Loucy (cell line): Measurements from ENCODE around the gene DBNDD1.

Source experiments
- EZH2phosphoT487 ChIP-seq: fragments of 200-600 bp; IDR thresholded peaks from 2 replicates; pipeline ENCODE4 v1.6.1; 2018; ENCODE audit warnings: antibody characterized with exemption, mild to moderate bottlenecking, moderate library complexity, borderline replicate concordance
- TF ChIP-seq, protein P1 (sequence below): fragments of 200-600 bp; sonication (generic); conservative IDR thresholded peaks from 2 replicates; pipeline ENCODE4 v1.5.1; 2014; ENCODE audit warnings: mild to moderate bottlenecking, antibody characterized with exemption, low read length

DNA sequence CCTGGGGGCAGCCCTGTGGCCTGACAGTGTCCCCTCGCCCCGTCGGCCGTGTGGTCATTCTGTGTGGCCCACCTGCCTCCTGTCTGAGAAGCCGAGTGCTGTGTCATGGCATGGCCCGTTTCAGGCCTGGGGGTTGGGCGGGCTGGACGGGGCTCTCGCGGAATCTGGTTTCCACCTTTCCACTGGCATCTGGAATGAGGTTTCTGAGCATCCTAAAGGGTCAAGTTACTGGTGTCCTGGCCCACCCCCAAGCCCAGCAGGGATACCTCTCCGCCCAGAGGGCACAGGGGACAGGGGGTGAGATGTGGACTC lies 7.8 kb downstream of the DBNDD1 start:
- TF ChIP-seq, protein P1, sequence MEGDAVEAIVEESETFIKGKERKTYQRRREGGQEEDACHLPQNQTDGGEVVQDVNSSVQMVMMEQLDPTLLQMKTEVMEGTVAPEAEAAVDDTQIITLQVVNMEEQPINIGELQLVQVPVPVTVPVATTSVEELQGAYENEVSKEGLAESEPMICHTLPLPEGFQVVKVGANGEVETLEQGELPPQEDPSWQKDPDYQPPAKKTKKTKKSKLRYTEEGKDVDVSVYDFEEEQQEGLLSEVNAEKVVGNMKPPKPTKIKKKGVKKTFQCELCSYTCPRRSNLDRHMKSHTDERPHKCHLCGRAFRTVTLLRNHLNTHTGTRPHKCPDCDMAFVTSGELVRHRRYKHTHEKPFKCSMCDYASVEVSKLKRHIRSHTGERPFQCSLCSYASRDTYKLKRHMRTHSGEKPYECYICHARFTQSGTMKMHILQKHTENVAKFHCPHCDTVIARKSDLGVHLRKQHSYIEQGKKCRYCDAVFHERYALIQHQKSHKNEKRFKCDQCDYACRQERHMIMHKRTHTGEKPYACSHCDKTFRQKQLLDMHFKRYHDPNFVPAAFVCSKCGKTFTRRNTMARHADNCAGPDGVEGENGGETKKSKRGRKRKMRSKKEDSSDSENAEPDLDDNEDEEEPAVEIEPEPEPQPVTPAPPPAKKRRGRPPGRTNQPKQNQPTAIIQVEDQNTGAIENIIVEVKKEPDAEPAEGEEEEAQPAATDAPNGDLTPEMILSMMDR: no peak
- no peak for TF ChIP-seq EZH2phosphoT487
